ENCODE results near the gene NEUROD1.
"Not testable (repeated sequence)": the region's sequence is repeated elsewhere in the genome, so short reads cannot be mapped to it uniquely, and the experiment has no call there.

Gene NEUROD1

DNA sequence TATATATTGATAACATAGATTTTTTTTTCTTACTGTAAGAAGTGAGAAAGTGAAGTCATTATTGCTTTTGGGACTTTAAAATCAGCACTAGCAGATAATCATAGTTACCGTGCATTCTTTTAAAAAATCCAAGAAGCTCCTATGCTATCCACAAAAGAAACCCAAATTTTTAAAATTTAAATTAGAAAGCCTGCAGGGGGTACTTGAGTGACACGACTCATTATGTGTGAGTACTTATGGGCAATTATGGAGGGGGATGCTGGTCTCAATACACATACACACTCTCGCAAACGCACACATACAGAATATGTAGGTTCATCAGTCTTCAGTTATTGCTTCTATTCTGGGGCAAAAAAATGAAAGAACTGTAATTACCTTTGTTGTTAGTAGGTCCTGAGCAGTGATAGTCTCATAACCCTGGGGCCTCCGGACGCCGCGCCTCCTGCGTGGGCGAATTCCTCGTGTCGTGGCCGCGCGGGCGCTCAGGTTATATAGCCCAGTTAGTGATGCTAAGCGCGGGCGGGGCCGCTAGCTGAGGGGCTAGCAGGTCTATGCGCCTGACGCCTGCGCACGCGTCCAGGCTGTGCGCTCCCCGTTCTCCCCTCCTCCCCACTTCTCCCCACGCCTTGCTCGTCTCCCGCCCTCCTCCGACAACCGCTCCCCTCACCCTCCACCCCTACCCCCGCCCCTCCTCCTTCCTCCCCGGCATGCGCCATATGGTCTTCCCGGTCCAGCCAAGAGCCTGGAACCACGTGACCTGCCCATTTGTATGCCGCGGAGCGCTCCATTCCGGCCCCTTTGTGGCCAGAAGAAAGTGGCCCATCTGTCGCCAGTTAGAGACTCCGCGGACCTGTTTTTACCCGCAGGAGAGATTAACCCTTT, at the start of gene NEUROD1:
NEUROD1 (minus strand) TSS at position 463 of the 882 bp plus-strand sequence. CDS start 1,657 bp downstream, outside the sequence.
- TF ChIP-seq, protein P1, sequence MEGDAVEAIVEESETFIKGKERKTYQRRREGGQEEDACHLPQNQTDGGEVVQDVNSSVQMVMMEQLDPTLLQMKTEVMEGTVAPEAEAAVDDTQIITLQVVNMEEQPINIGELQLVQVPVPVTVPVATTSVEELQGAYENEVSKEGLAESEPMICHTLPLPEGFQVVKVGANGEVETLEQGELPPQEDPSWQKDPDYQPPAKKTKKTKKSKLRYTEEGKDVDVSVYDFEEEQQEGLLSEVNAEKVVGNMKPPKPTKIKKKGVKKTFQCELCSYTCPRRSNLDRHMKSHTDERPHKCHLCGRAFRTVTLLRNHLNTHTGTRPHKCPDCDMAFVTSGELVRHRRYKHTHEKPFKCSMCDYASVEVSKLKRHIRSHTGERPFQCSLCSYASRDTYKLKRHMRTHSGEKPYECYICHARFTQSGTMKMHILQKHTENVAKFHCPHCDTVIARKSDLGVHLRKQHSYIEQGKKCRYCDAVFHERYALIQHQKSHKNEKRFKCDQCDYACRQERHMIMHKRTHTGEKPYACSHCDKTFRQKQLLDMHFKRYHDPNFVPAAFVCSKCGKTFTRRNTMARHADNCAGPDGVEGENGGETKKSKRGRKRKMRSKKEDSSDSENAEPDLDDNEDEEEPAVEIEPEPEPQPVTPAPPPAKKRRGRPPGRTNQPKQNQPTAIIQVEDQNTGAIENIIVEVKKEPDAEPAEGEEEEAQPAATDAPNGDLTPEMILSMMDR (IDR thresholded peaks at IDR 0.05; ENCODE audit: low read depth, low read length, missing control alignments): no peak
- DNase-seq (ENCODE audit: extremely low read depth, low read depth): no peak
- H3K4me3 ChIP-seq (replicated peaks; ENCODE audit: low read depth, low read length): 0 out of 2 replicates have a peak within 1 kb of the TSS, but pooled peaks have one; percentile 5

DNA sequence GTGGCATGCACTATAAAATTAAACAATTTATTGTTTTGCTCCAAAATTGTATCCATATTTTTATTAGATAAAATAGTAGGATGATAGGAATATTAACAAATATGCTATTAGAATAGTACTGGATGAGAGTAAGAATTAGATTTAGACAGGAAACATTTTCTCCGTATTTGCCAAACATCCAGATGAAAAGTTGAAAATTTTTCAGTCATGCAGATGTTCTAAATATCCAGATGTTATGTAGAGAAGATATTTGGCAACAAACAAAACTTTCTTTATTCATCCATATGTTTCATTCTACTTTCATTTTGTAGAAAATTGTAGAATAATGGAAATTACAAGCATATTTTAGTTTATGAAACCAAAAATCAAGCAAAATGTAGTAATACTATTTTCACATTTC, 45.2 kb upstream of the NEUROD1 start:
- TF ChIP-seq, protein P1 (IDR thresholded peaks at IDR 0.05; ENCODE audit: low read depth, low read length, missing control alignments): no peak
- H3K4me3 ChIP-seq (replicated peaks; ENCODE audit: low read depth, low read length): no peak overlapping the region
- no peak for DNase-seq (ENCODE audit: extremely low read depth, low read depth)

DNA sequence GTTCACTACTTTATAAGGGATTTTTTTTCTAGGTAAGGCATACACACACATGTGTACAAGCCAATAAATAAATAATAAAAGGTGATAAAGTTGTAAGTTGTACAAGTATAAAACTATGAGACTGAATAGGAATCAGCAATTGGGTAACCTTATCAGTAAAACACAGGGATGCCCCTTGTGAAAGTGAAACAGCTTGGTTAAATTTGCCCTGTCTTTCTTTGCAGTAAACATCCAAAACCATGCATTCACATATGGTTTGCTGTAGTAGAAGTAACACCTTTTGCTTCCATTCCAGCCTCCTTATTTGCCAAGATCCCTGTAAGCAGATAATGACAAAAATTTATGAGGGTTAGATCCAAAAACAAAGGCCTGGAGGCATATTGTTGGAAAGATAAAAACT, 44.3 kb upstream of the NEUROD1 start:
- H3K4me3 ChIP-seq (replicated peaks; ENCODE audit: low read depth, low read length): no peak overlapping the region
- TF ChIP-seq, protein P1 (IDR thresholded peaks at IDR 0.05; ENCODE audit: low read depth, low read length, missing control alignments): no peak
- DNase-seq (ENCODE audit: extremely low read depth, low read depth): no peak

DNA sequence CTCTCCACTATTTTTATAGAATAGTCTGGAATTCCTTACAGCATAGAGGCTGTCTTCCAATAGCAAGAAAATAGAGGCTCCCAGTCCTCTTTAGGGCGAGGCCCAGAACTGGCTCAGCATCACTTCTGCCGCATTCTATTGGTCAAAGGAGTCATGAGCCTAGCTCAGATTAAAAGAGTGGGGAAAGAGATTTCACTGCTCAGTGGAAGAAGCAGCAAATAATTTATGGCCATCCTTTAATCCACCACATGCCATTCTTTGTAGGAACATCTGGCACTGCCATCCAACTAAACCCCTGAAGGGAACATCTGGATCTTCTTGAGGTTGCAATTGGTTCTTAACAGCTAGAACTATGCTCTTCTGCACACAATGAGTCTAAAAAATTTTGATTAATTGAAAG, 43.4 kb upstream of the NEUROD1 start:
- H3K4me3 ChIP-seq (replicated peaks; ENCODE audit: low read depth, low read length): no peak overlapping the region
- DNase-seq (ENCODE audit: extremely low read depth, low read depth): peak; percentile 31
- TF ChIP-seq, protein P1 (IDR thresholded peaks at IDR 0.05; ENCODE audit: low read depth, low read length, missing control alignments): no peak

DNA sequence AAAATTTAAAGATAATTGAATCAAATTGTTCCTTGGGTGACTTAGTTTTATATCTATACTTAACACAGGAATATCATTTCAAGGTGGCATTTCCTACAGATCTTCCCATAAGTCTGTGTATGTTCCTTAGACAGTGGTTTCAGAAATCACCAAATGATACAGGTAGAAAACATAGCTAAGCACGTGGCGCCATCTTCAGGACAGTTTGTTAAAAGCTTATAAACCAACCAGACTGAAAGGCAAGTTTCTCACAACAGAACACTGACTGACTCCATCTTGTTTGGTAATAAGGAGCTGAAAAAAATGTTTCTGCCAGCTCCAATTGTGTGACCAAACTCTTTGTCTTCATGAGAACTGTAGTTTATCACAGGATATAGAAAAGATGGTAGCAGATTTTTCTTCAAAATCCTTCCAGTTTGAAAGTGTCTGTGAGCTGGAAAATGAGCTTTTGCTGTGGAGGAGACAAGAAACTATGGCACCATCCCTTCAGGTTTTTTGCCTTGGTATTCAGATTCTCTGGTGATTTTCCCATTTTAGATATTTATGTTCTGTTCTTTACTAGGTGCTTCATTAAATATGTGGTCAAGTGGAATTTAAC, 34.8 kb upstream of the NEUROD1 start:
- TF ChIP-seq, protein P1 (IDR thresholded peaks at IDR 0.05; ENCODE audit: low read depth, low read length, missing control alignments): peak; percentile 52
- DNase-seq (ENCODE audit: extremely low read depth, low read depth): peak; percentile 72

DNA sequence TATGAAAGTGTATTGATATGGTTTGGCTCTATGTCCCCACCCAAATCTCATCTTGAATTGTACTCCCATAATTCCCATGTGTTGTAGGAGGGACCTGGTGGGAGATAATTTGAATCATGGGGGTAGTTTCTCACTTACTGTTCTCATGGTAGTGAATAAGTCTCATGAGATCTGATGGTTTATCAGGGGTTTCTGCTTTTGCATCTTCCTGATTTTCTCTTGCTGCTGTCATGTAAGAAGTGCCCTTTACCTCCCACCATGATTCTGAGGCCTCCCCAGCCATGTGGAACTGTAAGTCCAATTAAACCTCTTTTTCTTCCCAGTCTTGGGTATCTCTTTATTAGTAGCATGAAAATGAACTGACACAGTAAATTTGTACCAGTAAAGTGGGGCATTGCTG, 30.7 kb upstream of the NEUROD1 start:
- not testable (repeated sequence) for H3K4me3 ChIP-seq (replicated peaks; ENCODE audit: low read depth, low read length); DNase-seq (ENCODE audit: extremely low read depth, low read depth)

More for the DNA sequence above, 34.8 kb upstream of the NEUROD1 start:
- H3K4me3 ChIP-seq (replicated peaks; ENCODE audit: low read depth, low read length): no peak overlapping the region

DNA sequence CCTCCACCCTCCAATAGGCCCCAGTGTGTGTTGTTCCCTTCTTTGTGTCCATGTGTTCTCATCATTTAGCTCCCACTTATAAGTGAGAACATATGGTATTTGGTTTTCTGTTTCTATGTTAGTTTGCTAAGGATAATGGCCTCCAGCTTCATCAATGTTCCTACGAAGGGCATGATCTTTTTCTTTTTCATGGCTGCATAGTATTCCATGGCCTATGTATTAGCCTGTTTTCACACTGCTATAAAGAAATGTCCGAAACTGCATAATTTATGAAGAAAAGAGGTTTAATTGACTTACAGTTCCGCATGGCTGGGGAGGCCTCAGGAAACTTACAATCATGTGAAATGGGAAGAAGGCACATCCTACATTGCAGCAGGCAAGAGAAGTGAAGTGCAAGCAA, 22.2 kb upstream of the NEUROD1 start:
- H3K4me3 ChIP-seq (replicated peaks; ENCODE audit: low read depth, low read length); DNase-seq (ENCODE audit: extremely low read depth, low read depth): not testable (repeated sequence)
